GM19099 (cell line): ENCODE measurements around the gene NFATC3.

Source experiments
- POLR2A ChIP-seq: IDR thresholded peaks from 3 replicates; pipeline ENCODE4 v1.6.1; 2011; ENCODE audit warnings: low read depth; ENCODE audit not compliant: insufficient read length; ENCODE audit errors: extremely low read depth

NFATC3 gene

DNA sequence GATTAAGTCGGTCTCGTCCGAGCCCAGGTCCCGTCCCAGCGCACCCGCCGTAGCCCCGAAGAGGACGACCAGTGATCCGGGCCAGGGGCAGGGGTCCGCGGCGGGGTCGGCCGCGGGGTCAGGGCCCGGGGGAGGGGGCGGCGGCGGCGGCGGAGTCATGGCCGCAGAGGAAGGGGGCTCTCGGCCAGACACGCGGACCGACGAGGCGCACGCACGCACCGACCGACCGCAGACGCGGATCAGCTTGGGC, 150.6 kb downstream of the NFATC3 start, which contains the start of gene ESRP2:
ESRP2 (minus strand) TSS at position 241 of the 250 bp plus-strand sequence; CDS start at position 159, 82 bp downstream.
- TF ChIP-seq POLR2A, result no peak

DNA sequence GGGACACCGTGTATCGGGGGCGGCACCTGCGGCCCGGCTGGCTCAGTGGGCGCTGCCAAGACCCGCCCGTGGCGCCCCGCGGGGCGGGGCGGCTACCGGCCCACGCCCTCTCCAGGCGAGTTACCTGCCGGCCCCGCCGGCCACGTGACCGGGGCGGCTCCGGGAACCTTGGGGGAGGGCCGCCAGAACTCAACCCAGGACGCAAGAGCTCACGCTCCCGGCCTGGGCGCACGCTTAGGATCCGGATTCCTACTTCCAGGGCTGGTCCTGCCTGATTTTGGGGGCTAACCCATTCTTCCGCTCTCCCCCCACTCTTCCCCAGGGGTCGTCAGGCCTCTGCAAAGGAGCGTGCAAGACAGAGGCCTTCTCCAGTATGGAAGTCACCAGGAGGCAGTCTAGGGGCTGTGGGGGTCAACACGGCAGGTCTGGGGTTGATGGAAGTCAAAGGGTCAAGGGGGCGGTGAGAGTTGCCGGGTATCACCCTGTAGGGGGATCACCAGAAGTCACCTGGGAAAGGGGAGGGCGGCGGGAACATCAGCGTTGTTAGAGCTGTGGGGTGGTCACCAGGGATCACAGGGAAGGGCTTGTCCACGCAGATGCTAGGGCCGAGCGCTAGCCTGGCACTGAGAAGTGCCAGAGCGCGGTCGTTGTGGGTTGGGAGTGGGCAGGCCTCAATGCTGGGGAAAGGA, 151.1 kb downstream of the NFATC3 start:
- peak; percentile 39 for TF ChIP-seq POLR2A

DNA sequence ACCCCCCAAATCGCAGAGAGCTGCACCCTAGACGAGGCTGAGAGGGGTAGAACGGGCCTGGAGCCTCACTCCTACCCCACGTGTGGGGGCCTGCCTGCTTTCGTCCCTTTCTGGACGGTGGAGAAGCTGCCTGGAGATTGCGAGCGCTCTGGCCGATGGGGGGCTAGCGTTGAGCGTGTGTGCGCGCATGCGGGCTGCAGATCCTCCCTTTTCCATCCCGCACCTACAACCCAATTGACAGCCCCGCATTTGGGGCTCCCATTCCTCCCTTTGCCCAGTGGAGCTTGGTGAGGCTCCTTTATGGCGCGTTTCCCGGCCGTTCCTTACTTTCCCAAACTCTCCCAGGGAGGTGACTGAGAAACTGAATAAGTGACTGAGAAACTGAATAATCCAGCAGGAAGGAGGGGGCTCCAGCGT, 151.7 kb downstream of the NFATC3 start:
- TF ChIP-seq POLR2A, result no peak

DNA sequence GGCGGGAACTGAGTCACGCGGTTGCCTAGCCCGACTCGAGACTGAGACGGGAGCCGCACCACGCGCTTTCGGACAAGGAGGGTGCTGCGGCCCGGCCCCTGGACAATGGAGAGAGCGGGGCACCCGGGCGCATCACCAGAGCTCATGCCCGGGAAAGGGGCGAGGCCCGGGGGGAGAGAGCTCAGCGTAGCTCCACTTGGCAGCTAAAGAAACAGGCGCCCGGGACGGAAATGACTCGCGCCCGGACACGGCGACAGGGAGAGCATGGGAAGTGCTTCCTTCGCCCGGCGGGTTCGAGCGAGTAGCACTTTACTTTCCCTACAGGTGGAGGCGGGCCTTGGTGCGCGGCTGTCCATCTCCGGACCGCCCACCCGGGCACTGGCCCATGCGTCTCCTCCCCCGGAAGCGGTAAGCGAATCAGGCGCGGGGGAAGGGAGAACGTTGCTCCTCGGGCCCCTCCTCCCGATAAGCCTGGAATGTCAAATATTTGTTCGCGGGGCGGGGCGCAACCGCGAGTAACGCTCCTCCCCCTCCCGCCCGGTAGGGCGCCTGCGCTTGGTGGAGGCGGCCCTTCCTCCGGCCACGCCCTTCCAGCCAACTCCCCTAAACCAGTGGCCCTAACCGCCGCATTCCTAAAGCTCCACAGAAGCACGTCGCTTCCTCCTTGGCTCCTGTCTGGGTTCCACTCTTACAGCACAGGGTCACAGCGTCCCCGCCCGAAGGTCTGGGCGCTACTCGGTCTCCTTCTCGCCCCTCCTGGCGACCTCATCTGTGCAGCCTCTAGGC, 152.3 kb downstream of the NFATC3 start:
- TF ChIP-seq POLR2A, result peak; percentile 70

DNA sequence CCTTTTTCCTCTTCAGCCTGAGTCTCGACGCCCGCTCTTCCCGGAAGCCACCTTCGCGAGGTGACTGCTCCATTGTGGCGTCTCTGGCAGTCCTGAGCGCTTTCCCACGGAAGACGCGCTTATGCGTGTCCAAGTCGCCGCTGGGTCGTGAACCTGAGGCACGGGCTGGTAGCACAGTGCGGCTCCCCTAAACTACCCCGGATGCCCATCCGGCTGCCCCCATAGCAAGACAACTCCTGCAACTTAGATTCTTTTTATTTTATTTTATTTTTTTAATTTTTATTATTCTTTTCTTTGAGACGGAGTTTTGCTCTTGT, 152.8 kb downstream of the NFATC3 start:
- no peak for TF ChIP-seq POLR2A

DNA sequence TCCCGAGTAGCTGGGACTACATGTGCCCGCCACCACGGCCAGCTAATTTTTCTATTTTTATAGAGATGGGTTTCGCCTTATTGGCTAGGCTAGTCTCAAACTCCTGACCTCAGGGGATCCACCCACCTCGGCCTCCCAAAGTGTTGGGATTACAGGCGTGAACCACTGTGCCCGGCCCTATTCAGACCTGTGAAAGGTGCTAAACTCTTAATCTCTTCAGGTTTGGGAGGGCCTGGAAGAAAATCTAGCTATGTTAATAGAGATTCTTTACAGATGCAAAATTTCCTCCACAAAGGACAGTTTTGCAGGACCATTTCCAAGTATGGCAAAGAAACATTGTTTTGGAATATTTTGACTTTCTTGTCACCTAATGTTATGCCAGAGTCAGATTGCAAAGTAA, 156.9 kb downstream of the NFATC3 start:
- no peak for TF ChIP-seq POLR2A

DNA sequence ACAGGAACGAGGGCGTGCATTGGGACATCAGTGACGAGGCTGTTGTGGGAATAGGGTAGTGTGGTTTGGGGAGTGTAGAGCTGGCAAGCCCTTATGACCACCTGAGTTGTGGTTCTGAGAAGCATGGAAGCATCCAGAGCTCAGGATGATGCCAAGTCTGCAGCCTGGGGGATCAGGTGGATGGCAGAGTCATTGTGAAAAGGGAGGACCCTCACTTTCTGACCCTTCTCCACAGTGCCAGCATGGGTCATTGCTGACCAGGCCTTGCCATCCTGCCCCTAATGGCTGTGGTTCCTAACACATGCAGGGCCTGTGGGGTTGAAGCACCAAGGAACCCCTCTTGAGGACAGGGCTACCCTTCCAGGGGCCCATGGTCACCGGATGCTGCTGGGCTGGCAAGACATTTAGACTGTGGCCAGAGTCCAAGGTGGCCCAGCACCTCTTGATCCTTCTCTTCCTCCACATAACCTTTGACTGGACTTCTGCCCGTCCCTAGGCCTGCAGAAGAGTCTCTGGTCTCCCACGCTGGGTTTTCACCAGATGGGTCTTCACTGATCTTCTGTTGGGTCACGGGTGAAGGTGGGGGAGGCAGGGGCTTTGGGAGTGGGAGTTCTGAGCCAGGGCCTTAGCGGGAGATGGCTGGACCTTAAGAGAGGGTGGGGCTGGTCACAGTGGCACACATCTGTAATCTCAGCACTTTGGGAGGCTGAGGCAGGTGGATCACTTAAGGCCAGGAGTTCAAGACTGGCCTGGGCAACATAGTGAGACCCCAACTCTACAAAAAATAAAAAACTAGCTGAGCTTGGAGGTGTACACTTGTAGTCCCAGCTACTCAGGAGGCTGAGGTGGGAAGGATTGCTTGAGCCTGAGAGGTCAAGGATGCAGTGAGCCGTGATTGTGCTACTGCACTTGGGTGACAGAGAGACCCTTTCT, 158.0 kb downstream of the NFATC3 start:
- no peak for TF ChIP-seq POLR2A

DNA sequence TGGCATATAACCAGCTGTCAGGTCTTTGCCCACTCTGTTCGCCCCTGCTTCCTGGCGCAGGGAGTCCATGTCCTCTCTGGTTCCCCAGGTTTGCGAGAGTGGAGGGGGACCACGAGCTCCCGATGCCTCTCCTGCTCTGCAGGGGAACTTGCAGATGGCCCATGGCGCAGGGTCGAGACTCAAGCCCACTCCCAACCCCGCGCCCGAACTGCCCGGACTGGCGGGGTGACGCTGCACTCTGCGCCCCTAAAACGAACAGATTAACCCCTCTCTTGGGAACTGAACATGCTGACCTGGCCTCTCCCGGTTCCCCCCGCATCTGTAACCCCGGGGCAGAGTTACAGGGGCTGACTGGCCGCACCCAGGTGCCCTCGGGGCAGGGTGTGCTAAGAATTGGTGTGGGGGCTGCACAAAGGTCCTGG, 159.3 kb downstream of the NFATC3 start:
- no peak for TF ChIP-seq POLR2A

DNA sequence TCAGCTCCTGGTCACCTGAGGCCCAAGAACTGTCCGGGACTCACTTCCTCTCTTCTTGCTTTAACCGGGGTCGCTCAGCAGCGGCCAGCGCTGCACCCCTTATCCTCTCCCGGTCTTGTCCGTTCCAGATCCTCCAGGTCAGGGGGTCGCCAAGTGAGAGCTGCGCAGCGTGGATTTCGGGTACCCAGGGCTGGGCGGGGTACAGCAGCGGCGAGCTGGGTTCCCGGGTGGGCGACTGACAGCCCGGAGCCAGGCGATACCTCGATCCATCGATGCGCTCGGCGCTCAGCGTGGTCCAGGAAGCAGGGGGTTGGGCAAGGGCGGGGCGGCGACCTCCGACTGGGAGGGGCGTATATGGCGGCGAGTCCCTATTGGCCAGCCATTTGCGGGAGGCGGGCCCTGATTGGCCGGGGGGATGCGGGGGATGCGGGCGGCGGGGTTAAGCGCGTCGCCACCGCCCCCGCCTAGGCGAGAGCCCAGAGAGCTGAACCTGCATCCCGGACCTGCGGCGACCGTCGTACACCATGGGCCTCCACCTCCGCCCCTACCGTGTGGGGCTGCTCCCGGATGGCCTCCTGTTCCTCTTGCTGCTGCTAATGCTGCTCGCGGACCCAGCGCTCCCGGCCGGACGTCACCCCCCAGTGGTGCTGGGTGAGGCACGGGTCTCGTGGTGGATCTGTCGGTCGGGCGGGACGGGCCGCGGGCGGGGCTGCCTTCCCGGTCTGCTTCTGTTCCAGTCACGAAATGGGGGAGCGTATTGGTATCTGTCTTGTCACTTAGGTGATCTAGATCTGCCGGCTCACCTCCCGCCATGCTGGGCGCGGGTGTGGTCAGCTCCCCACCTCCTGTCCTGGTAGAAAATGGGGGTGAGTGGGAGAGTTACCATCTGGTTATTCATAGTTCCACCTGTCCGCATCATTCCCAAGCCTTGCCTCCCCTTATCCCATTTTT, 160.0 kb downstream of the NFATC3 start, which contains the start of gene PLA2G15:
PLA2G15 (plus strand) TSS at position 471 of the 951 bp plus-strand sequence; CDS start at position 525, 54 bp downstream.
- TF ChIP-seq POLR2A, result peak; percentile 68

DNA sequence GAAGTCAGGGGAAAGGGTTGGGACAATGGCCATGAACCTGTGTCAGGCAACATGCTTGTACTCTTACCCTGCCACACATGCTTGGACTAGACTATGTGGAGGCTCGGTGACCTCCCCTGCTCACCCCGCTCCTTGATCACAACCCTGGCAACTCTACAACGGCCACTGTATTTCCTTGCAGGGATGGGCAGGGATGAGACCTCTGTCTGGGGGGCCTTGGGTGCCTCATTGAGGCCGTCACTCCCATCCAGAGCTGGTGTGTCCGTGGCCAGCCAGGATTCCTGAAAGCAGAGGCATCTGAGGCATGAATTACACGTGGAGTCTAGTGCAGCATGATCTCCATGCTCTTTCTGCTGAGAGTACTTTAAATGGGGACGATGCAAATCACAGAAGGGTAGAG, 161.0 kb downstream of the NFATC3 start:
- no peak for TF ChIP-seq POLR2A

DNA sequence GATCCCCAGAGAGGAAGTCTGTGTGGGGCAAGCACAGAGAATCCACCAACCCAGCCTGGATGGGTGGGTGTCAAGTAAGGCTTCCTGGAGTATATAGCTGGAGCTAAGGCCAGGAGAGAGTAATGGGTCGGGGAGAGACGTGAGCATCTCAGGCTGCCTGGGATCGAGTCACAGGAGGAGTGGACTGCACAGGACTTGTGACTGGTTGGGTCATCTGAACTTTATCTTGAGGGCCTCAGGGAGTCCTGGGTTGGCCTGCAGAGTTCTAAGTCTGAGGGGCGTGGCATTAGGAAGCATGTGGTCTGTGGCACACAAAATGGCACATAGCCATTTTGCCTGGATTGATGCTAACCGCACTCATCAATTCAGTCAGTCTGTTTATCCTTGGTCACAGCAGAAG, 161.5 kb downstream of the NFATC3 start:
- TF ChIP-seq POLR2A, result no peak

DNA sequence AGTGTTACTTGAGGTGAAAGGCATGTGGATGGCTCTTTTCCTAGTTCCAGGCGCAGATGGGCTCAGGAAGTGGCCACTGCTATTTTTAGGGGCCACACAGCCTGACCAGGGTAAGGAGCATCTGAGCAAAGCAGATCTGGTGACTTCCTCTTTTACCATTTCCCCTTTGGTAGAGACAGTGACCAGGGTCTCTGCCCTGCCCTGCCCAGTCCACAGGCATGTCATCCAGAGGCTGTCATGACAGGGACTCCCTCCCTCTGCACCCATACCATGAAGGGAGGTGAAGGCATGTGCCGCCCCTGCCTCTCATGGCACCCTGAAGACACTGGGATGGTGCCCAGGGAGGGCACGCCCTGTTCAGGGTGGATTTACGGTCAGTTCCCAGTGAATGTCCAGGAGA, 162.2 kb downstream of the NFATC3 start:
- TF ChIP-seq POLR2A, result no peak

DNA sequence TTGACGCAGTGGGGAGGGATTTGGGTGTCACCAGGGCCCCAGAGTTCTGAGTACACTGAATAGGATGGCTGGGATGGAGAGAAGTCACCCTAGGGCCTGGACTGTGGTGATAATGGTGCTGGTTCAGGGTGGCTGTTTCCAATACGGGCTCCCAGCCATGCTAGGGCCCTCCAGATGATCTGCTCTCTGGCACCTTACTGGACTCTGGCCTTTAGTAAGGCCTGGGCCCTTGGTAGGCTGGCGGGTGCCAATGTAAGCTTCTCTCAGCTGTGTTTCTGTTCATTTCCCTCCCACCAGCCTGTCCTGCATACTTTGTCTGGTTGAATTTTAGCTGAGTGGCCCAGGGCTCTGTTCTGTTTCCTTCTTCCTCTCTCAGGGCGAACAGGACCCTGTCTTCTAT, 162.8 kb downstream of the NFATC3 start:
- no peak for TF ChIP-seq POLR2A

DNA sequence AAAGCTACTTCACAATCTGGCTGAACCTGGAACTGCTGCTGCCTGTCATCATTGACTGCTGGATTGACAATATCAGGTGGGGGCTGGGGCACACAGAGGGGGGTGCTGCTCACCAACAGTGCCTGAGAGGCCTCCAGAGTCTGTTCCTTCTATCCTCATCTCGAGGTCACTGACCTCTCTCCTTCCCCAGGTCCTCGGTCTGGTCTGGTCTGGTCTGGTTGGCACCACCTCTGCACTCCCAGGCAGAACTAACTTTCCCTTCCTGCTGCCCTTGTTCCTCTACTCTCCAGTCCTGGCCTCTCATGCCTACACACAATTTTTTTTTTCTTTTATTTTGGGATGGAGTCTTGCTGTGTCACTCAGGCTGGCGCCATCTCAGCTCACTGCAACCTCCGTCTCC, 164.2 kb downstream of the NFATC3 start:
- TF ChIP-seq POLR2A, result no peak
